Osteoblast (primary cell): Measurements from ENCODE around the gene ITGAE. TPM values are rescaled to one million over a fixed set of nuclear protein-coding genes. Genes with fewer than 3 reads are reported as not detected.

Experiments used
- DNase-seq: peaks from one replicate; pipeline ENCODE4 v3.0.0; 2011; ENCODE audit warnings: low spot score, mixed read lengths; ENCODE audit not compliant: insufficient read length; ENCODE audit errors: missing footprints
- H2AFZ ChIP-seq: 2 replicates; pipeline ENCODE4 v1.6.0; 2011; ENCODE audit warnings: mild to moderate bottlenecking, low read length
- H3K27ac ChIP-seq: 2 replicates; pipeline ENCODE4 v1.5.1; 2011; ENCODE audit warnings: mild to moderate bottlenecking, low read depth, low read length, moderate library complexity
- H3K27me3 ChIP-seq: 2 replicates; pipeline ENCODE4 v1.6.0; 2012; ENCODE audit warnings: mild to moderate bottlenecking, control low read depth, inconsistent platforms, low read length, moderate library complexity; ENCODE audit not compliant: insufficient read depth
- H3K36me3 ChIP-seq: 2 replicates; pipeline ENCODE4 v1.5.1; 2011; ENCODE audit warnings: mild to moderate bottlenecking, low read length, control low read depth, moderate library complexity; ENCODE audit not compliant: insufficient read depth
- H3K4me1 ChIP-seq: 2 replicates; pipeline ENCODE4 v1.5.1; 2011; ENCODE audit warnings: mild to moderate bottlenecking, low read length, control low read depth, moderate library complexity; ENCODE audit not compliant: insufficient read depth
- H3K4me2 ChIP-seq: 2 replicates; pipeline ENCODE4 v1.6.0; 2011; ENCODE audit warnings: mild to moderate bottlenecking, low read length; ENCODE audit not compliant: insufficient read depth
- H3K4me3 ChIP-seq: fragments of 200-600 bp; sonication (generic); 3 replicates; pipeline ENCODE4 v1.5.1; 2012; ENCODE audit warnings: mild to moderate bottlenecking, low read length, inconsistent platforms; ENCODE audit not compliant: insufficient read depth
- H3K79me2 ChIP-seq: 2 replicates; pipeline ENCODE4 v1.6.0; 2012; ENCODE audit warnings: mild to moderate bottlenecking, low read length, control low read depth, inconsistent platforms; ENCODE audit not compliant: insufficient read depth
- H3K9me3 ChIP-seq: 2 replicates; pipeline ENCODE4 v1.5.1; 2011; ENCODE audit warnings: low read depth, low read length, control low read depth
- H4K20me1 ChIP-seq: 2 replicates; pipeline ENCODE4 v1.6.0; 2012; ENCODE audit warnings: mild to moderate bottlenecking, low read length, control low read depth; ENCODE audit not compliant: insufficient read depth
- total RNA-seq: library from RNA; depleted of rRNA; stranded (reverse); fragments of >200 nt; gene quantifications from 2 replicates; pipeline ENCODE4 v1.2.3, GENCODE V29; 2012
- TF ChIP-seq, protein P1 (sequence below): IDR thresholded peaks from 2 replicates; pipeline ENCODE4 v1.5.1; 2011; ENCODE audit warnings: mild to moderate bottlenecking, low read depth, low read length, moderate library complexity; ENCODE audit errors: extremely low read depth

The ITGAE gene
- total RNA-seq, 1 donor, result 10.5 TPM

GRCh38 chr17:3771140-3771539 is 29.8 kb downstream of the ITGAE start:
- Histone ChIP-seq H3K27ac (no peak overlapping the region), H3K9me3 (no peaks in the 10 kb centered on the region), H3K27me3 (no peaks in the 10 kb centered on the region), H3K36me3 (no peaks in the 10 kb centered on the region), H2AFZ (no peak overlapping the region), H3K79me2 (no peaks in the 10 kb centered on the region), H3K4me1 (peaks cover 6% of the 10 kb centered on the region), H4K20me1 (no peaks in the 10 kb centered on the region), H3K4me3 (no peak overlapping the region), H3K4me2 (no peak overlapping the region)
- DNase-seq, result peak; percentile 69
- TF ChIP-seq, protein P1, sequence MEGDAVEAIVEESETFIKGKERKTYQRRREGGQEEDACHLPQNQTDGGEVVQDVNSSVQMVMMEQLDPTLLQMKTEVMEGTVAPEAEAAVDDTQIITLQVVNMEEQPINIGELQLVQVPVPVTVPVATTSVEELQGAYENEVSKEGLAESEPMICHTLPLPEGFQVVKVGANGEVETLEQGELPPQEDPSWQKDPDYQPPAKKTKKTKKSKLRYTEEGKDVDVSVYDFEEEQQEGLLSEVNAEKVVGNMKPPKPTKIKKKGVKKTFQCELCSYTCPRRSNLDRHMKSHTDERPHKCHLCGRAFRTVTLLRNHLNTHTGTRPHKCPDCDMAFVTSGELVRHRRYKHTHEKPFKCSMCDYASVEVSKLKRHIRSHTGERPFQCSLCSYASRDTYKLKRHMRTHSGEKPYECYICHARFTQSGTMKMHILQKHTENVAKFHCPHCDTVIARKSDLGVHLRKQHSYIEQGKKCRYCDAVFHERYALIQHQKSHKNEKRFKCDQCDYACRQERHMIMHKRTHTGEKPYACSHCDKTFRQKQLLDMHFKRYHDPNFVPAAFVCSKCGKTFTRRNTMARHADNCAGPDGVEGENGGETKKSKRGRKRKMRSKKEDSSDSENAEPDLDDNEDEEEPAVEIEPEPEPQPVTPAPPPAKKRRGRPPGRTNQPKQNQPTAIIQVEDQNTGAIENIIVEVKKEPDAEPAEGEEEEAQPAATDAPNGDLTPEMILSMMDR, result no peak

DNA sequence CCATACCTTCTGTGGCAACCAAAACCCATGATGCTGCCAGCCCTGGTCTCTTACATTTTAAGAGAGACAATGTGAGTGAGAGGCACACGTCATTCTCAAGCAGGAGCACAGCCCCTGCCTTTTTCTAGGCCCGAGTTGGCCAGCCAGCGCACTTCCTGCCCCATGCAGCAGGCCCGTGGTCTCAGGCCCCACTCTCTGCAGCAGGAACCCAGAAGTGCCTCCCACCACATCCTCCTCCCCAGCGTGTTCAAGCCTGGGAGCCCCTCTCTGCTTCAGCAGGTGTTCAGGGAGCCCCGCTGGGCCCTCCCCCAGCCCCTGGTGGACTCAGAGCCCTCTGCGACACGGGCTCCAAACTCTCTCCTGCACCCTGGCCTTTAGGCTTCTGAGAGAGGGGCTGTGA is 30.5 kb downstream of the ITGAE start:
- H3K79me2 ChIP-seq, result no peaks in the 10 kb centered on the region
- H3K27ac ChIP-seq, result no peak overlapping the region
- H3K36me3 ChIP-seq, result no peaks in the 10 kb centered on the region
- H3K4me3 ChIP-seq, result no peak overlapping the region
- H3K9me3 ChIP-seq, result no peaks in the 10 kb centered on the region
- H4K20me1 ChIP-seq, result no peaks in the 10 kb centered on the region
- peak; percentile 46 for DNase-seq
- H3K27me3 ChIP-seq, result no peaks in the 10 kb centered on the region
- H2AFZ ChIP-seq, result no peak overlapping the region
- no peak overlapping the region for H3K4me2 ChIP-seq
- H3K4me1 ChIP-seq, result peaks cover 6% of the 10 kb centered on the region
- TF ChIP-seq, protein P1, result no peak

- Histone ChIP-seq H3K27ac (no peak overlapping the region), H3K4me3 (no peak overlapping the region), H4K20me1 (no peaks in the 10 kb centered on the region), H3K4me1 (peaks cover 3% of the 10 kb centered on the region), H3K4me2 (no peak overlapping the region), H3K9me3 (no peaks in the 10 kb centered on the region), H2AFZ (no peak overlapping the region), H3K27me3 (no peaks in the 10 kb centered on the region), H3K79me2 (no peaks in the 10 kb centered on the region), H3K36me3 (no peaks in the 10 kb centered on the region)
- no peak for DNase-seq
- TF ChIP-seq, protein P1, result no peak
These were observed 32.2 kb downstream of the ITGAE start for GRCh38 chr17:3768769-3769168.

DNA sequence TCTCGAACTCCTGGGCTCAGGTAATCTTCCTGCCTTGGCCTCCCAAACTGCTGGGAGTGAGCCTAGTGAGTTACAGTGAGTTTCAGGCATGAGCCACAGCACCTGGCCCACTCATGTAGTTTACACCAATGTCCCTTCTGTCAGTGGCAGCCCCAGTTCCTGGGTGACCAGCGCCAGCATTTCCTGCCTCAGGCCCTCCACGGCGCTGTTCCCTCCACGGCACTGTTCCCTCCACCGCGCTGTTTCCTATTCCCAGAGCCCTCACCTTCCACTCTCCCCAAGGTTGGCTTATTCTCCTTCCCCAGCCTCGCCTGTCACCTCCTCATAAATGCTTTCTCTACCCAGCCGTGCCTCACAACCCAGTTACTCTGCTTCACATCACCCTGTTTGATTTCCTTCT is 32.6 kb downstream of the ITGAE start:
- Histone ChIP-seq H3K4me2 (no peak overlapping the region), H2AFZ (no peak overlapping the region), H3K4me1 (no peaks in the 10 kb centered on the region), H3K27me3 (no peaks in the 10 kb centered on the region), H3K4me3 (no peak overlapping the region), H4K20me1 (no peaks in the 10 kb centered on the region), H3K27ac (no peak overlapping the region), H3K9me3 (no peaks in the 10 kb centered on the region), H3K36me3 (no peaks in the 10 kb centered on the region), H3K79me2 (no peaks in the 10 kb centered on the region)
- DNase-seq, result no peak
- TF ChIP-seq, protein P1, result no peak
